Astrocyte (in vitro differentiated cells and primary cell): Measurements from ENCODE around the gene KLF8. TPM values are rescaled to one million over a fixed set of nuclear protein-coding genes. Genes with fewer than 3 reads are reported as not detected.

Experiments
- DNase-seq: peaks from one replicate; pipeline ENCODE4 v3.0.0-alpha.2; 2010; ENCODE audit warnings: low read depth
- FAIRE-seq: peaks from 2 replicates; lab custom pipeline; 2011; peaks lifted over from hg19 to GRCh38; lab: Jason Lieb, UNC
- H2AFZ ChIP-seq: 2 replicates; pipeline ENCODE4 v1.6.0; 2012; ENCODE audit warnings: low read depth, low read length, inconsistent platforms
- H3K27ac ChIP-seq: 2 replicates; pipeline ENCODE4 v1.5.1; 2011; ENCODE audit warnings: low read depth, low read length, inconsistent platforms
- H3K27me3 ChIP-seq: 2 replicates; pipeline ENCODE4 v1.6.0; 2011; ENCODE audit warnings: low read length, inconsistent platforms; ENCODE audit not compliant: insufficient read depth
- H3K36me3 ChIP-seq: 2 replicates; pipeline ENCODE4 v1.5.1; 2011; ENCODE audit warnings: low read length, inconsistent platforms; ENCODE audit not compliant: insufficient read depth
- H3K4me1 ChIP-seq: 2 replicates; pipeline ENCODE4 v1.5.1; 2011; ENCODE audit warnings: low read length, inconsistent platforms; ENCODE audit not compliant: insufficient read depth
- H3K4me2 ChIP-seq: 2 replicates; pipeline ENCODE4 v1.6.0; 2012; ENCODE audit warnings: low read length, inconsistent platforms
- H3K4me3 ChIP-seq: 2 replicates; pipeline ENCODE4 v1.5.1; 2011; ENCODE audit warnings: low read depth, mild to moderate bottlenecking, low read length, inconsistent platforms; ENCODE audit not compliant: insufficient read depth
- H3K79me2 ChIP-seq: 2 replicates; pipeline ENCODE4 v1.6.0; 2012; ENCODE audit warnings: mild to moderate bottlenecking, low read length, inconsistent platforms; ENCODE audit not compliant: insufficient read depth
- H3K9ac ChIP-seq: 2 replicates; pipeline ENCODE4 v1.6.0; 2012; ENCODE audit warnings: mild to moderate bottlenecking, low read length, inconsistent platforms
- H3K9me3 ChIP-seq: 2 replicates; pipeline ENCODE4 v1.5.1; 2012; ENCODE audit warnings: low read depth, mild to moderate bottlenecking, low read length, inconsistent platforms; ENCODE audit not compliant: insufficient read depth
- H4K20me1 ChIP-seq: 2 replicates; pipeline ENCODE4 v1.6.0; 2012; ENCODE audit warnings: low read length, inconsistent platforms; ENCODE audit not compliant: insufficient read depth
- H3K27ac Mint-ChIP-seq: one replicate; pipeline ENCODE4 v1.8.0; 2021; ENCODE audit warnings: mild to moderate bottlenecking, mixed read lengths; ENCODE audit not compliant: unreplicated experiment
- H3K27me3 Mint-ChIP-seq: one replicate; pipeline ENCODE4 v1.8.0; 2021; ENCODE audit warnings: low read depth, mixed read lengths; ENCODE audit not compliant: unreplicated experiment
- H3K36me3 Mint-ChIP-seq: one replicate; pipeline ENCODE4 v1.8.0; 2021; ENCODE audit warnings: low read depth, mixed read lengths; ENCODE audit not compliant: unreplicated experiment
- H3K4me1 Mint-ChIP-seq: one replicate; pipeline ENCODE4 v1.8.0; 2021; ENCODE audit warnings: low read depth, mixed read lengths; ENCODE audit not compliant: unreplicated experiment
- H3K4me3 Mint-ChIP-seq: one replicate; pipeline ENCODE4 v1.8.0; 2021; ENCODE audit warnings: mild to moderate bottlenecking, moderate library complexity, mixed read lengths; ENCODE audit not compliant: unreplicated experiment
- H3K9me3 Mint-ChIP-seq: one replicate; pipeline ENCODE4 v1.8.0; 2021; ENCODE audit warnings: mild to moderate bottlenecking, mixed read lengths; ENCODE audit not compliant: unreplicated experiment
- CTCF ChIP-seq: IDR thresholded peaks from 2 replicates; pipeline ENCODE4 v1.5.1; 2011; ENCODE audit warnings: low read depth, mild to moderate bottlenecking, inconsistent platforms, low read length, moderate library complexity; ENCODE audit not compliant: insufficient read depth
- EZH2 ChIP-seq: IDR thresholded peaks from 2 replicates; pipeline ENCODE4 v1.6.1; 2012; ENCODE audit warnings: mild to moderate bottlenecking, low read length, inconsistent platforms; ENCODE audit not compliant: insufficient read depth
- total RNA-seq: library from RNA; stranded (reverse); gene quantifications from 2 replicates; pipeline ENCODE4 v1.2.1, GENCODE V29; 2021

Gene KLF8
- total RNA-seq, 1 donor from 2014 or later: 5.7 TPM

DNA sequence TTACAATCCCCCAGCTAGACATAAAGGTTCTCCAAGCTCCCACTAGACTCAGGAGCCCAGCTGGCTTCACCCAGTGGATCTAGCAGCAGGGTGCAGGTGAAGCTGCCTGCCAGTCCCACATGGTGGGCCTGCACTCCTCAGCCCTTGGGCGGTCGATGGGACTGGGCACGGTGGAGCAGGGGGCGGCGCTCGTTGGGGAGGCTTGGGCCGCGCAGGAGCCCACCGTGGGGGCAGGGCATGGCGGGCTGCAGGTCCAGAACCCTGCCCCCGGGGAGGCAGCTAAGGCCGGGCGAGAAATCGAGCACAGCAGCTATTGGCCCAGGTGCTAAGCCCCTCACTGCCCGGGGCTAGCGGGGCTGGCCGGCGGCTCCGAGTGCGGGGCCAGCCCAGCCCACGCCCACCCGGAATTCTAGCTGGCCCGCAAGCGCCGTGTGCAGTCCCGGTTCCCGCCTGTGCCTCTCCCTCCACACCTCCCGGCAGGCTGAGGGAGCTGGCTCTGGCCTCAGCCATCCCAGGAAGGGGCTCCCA is 9.6 kb upstream of the KLF8 start:
- H3K4me3 ChIP-seq: no peak overlapping the region
- no peaks in the 10 kb centered on the region for H3K4me1 Mint-ChIP-seq
- no peaks in the 10 kb centered on the region for H3K36me3 ChIP-seq
- H3K27ac Mint-ChIP-seq: no peak overlapping the region
- no peak overlapping the region for H3K9ac ChIP-seq
- no peaks in the 10 kb centered on the region for H3K36me3 Mint-ChIP-seq
- TF ChIP-seq CTCF: no peak
- TF ChIP-seq EZH2: no peak
- H3K27ac ChIP-seq: no peak overlapping the region
- H3K9me3 ChIP-seq: no peaks in the 10 kb centered on the region
- FAIRE-seq (no peak), DNase-seq (no peak)
- H3K4me2 ChIP-seq: no peak overlapping the region
- H2AFZ ChIP-seq: no peak overlapping the region
- H3K9me3 Mint-ChIP-seq: peaks cover 4% of the 10 kb centered on the region
- H4K20me1 ChIP-seq: no peaks in the 10 kb centered on the region
- H3K4me3 Mint-ChIP-seq: no peak overlapping the region
- H3K79me2 ChIP-seq: no peaks in the 10 kb centered on the region
- H3K4me1 ChIP-seq: no peaks in the 10 kb centered on the region
- H3K27me3 ChIP-seq: no peaks in the 10 kb centered on the region
- no peaks in the 10 kb centered on the region for H3K27me3 Mint-ChIP-seq

- peaks cover 2% of the 10 kb centered on the region for H3K27me3 ChIP-seq
- peaks cover 11% of the 10 kb centered on the region for H3K27me3 Mint-ChIP-seq
- no peak overlapping the region for H3K27ac Mint-ChIP-seq
- DNase-seq: no peak
- no peaks in the 10 kb centered on the region for H3K4me1 ChIP-seq
- no peaks in the 10 kb centered on the region for H3K4me1 Mint-ChIP-seq
- FAIRE-seq: no peak
- H3K9me3 Mint-ChIP-seq: no peaks in the 10 kb centered on the region
- no peak overlapping the region for H2AFZ ChIP-seq
- no peaks in the 10 kb centered on the region for H4K20me1 ChIP-seq
- H3K9me3 ChIP-seq: no peaks in the 10 kb centered on the region
- no peak overlapping the region for H3K4me2 ChIP-seq
- H3K79me2 ChIP-seq: no peaks in the 10 kb centered on the region
- H3K4me3 ChIP-seq: no peak overlapping the region
- no peak overlapping the region for H3K27ac ChIP-seq
- no peak overlapping the region for H3K4me3 Mint-ChIP-seq
- TF ChIP-seq EZH2 (no peak), CTCF (no peak)
- no peaks in the 10 kb centered on the region for H3K36me3 ChIP-seq
- H3K9ac ChIP-seq: no peak overlapping the region
- H3K36me3 Mint-ChIP-seq: no peaks in the 10 kb centered on the region
Measured at GRCh38 chrX:56226980-56227379, 5.2 kb upstream of the KLF8 start.

DNA sequence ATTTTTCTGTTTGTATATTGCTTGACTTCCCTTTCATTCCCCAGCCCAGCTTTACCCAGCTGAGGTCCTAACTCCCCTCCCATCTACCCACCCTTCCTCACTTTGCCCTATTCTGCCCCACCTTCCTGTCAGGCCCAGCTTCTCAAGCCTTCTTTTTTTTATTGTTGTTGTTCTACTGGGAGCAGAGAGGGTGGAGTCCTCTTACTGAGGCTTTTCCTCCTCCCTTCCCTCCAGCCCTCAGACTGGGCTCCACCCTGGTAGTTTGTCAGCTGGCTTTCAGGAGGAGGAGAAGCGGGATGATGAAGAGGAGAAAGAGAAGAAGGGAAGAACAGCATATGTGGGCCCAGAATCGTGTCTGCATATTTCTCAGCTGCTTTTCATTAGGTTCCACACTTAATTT is 3.2 kb upstream of the KLF8 start:
- Histone ChIP-seq H3K9me3 (no peaks in the 10 kb centered on the region), H2AFZ (no peak overlapping the region), H3K4me3 (no peak overlapping the region), H3K4me2 (no peak overlapping the region), H3K79me2 (no peaks in the 10 kb centered on the region), H3K4me1 (no peaks in the 10 kb centered on the region), H3K36me3 (no peaks in the 10 kb centered on the region), H3K27me3 (peaks cover 2% of the 10 kb centered on the region), H3K27ac (no peak overlapping the region), H4K20me1 (no peaks in the 10 kb centered on the region), H3K9ac (no peak overlapping the region)
- DNase-seq (no peak), FAIRE-seq (no peak)
- H3K27me3 Mint-ChIP-seq: peaks cover 16% of the 10 kb centered on the region
- no peak overlapping the region for H3K4me3 Mint-ChIP-seq
- TF ChIP-seq EZH2 (no peak), CTCF (no peak)
- H3K27ac Mint-ChIP-seq: no peak overlapping the region
- H3K4me1 Mint-ChIP-seq: no peaks in the 10 kb centered on the region
- no peaks in the 10 kb centered on the region for H3K36me3 Mint-ChIP-seq
- H3K9me3 Mint-ChIP-seq: no peaks in the 10 kb centered on the region
